ENCODE results near the gene NCOA3.

The NCOA3 gene

GRCh38 chr20:47558295-47559066 lies 56.8 kb downstream of the NCOA3 start:
- no peak for TF ChIP-seq CTCF (IDR thresholded peaks at IDR 0.05)
- no peak overlapping the region for H3K4me3 ChIP-seq
- DNase-seq (ENCODE audit: low spot score) = no peak
- H3K27ac ChIP-seq = no peak overlapping the region

GRCh38 chr20:47559141-47559540 lies 57.5 kb downstream of the NCOA3 start:
- DNase-seq (ENCODE audit: low spot score) = no peak
- no peak overlapping the region for H3K4me3 ChIP-seq
- no peak for TF ChIP-seq CTCF (IDR thresholded peaks at IDR 0.05)
- peak overlapping the region in 1 of 2 donors; percentile 18 for H3K27ac ChIP-seq

- TF ChIP-seq CTCF (IDR thresholded peaks at IDR 0.05) = no peak
- no peak overlapping the region for H3K27ac ChIP-seq
- no peak overlapping the region for H3K4me3 ChIP-seq
- DNase-seq (ENCODE audit: low spot score) = no peak
Measured at GRCh38 chr20:47561180-47561579, 59.5 kb downstream of the NCOA3 start.

GRCh38 chr20:47561603-47562583 lies 60.2 kb downstream of the NCOA3 start:
- TF ChIP-seq CTCF (IDR thresholded peaks at IDR 0.05) = no peak
- no peak for DNase-seq (ENCODE audit: low spot score)
- Histone ChIP-seq H3K4me3 (no peak overlapping the region), H3K27ac (no peak overlapping the region)

- no peak overlapping the region for H3K4me3 ChIP-seq
- no peak overlapping the region for H3K27ac ChIP-seq
- no peak for DNase-seq (ENCODE audit: low spot score)
- no peak for TF ChIP-seq CTCF (IDR thresholded peaks at IDR 0.05)
Measured at GRCh38 chr20:47566269-47566668, 64.6 kb downstream of the NCOA3 start.

- H3K27ac ChIP-seq = peak overlapping the region; percentile 20 to 55
- no peak overlapping the region for H3K4me3 ChIP-seq
- no peak for DNase-seq (ENCODE audit: low spot score)
- no peak for TF ChIP-seq CTCF (IDR thresholded peaks at IDR 0.05)
Measured at GRCh38 chr20:47568019-47568418, 66.3 kb downstream of the NCOA3 start.
